Spleen (tissue), 7 donors: ENCODE measurements around the gene FRAS1.

Source experiments
- POLR2A ChIP-seq, 3 donors: fragments of 450-650 bp; IDR thresholded peaks; one replicate each; pipeline ENCODE4 v1.5.1; 2017; ENCODE audit warnings: antibody characterized with exemption in 3 of 3, mild to moderate bottlenecking in 1 of 3
- TF ChIP-seq, protein P1 (sequence below), 11 experiments: fragments of 200-600 bp in 7 of 11; fragments of 450-650 bp in 4 of 11; sonication (generic) in 4 of 11; IDR thresholded peaks in 8 of 11; conservative IDR thresholded peaks in 3 of 11; 1 replicate in 7 of 11; 2 replicates in 4 of 11; pipeline versions ENCODE4 v1.4.0 to v1.8.0; 2016 to 2021; ENCODE audit warnings: antibody characterized with exemption in 11 of 11, inconsistent platforms in 4 of 11, mild to moderate bottlenecking in 1 of 11
- donor health status: DM: no; HTN: no; CAD: no; lungs with moderate emphysema.
- donor health status: DM: no; HTN: no; CAD: no.
- donor health status: DM: no; HTN: no; CAD: no.

DNA sequence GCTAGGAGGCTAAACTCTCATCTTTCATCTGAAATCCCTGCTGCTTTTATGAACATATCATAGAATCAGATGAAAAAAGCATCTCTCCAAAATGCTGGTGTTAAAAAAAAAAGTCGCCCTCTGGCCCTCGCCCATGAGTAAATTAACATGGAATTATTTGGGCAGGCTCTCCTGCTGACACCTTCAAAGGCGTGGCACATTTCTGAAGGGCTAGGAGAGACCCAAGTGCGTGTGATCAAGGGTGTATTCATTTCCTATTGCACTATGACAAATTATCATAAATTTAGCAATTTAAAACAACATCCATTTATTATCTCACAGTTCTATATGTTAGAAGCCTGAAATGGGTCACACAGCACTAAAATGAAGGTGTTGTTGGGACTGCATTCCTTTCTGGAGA lies 499.5 kb downstream of the FRAS1 start:
- TF ChIP-seq, protein P1, sequence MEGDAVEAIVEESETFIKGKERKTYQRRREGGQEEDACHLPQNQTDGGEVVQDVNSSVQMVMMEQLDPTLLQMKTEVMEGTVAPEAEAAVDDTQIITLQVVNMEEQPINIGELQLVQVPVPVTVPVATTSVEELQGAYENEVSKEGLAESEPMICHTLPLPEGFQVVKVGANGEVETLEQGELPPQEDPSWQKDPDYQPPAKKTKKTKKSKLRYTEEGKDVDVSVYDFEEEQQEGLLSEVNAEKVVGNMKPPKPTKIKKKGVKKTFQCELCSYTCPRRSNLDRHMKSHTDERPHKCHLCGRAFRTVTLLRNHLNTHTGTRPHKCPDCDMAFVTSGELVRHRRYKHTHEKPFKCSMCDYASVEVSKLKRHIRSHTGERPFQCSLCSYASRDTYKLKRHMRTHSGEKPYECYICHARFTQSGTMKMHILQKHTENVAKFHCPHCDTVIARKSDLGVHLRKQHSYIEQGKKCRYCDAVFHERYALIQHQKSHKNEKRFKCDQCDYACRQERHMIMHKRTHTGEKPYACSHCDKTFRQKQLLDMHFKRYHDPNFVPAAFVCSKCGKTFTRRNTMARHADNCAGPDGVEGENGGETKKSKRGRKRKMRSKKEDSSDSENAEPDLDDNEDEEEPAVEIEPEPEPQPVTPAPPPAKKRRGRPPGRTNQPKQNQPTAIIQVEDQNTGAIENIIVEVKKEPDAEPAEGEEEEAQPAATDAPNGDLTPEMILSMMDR (IDR thresholded peaks at IDR 0.05 in 8 of 11, conservative IDR thresholded peaks at IDR 0.05 in 3 of 11), result no peak
- no peak for TF ChIP-seq POLR2A (IDR thresholded peaks at IDR 0.05)
